Measurements from ENCODE around the gene COL1A1.

Gene COL1A1

GRCh38 chr17:50210240-50211225, 9.1 kb upstream of the COL1A1 start:
- TF ChIP-seq TEAD4 (IDR thresholded peaks at IDR 0.05) (peak; percentile 20; the same call in 1 of the 2 replicates), FOXM1 (IDR thresholded peaks at IDR 0.05; ENCODE audit: borderline replicate concordance, low read depth) (no peak)

GRCh38 chr17:50209472-50210239, 8.2 kb upstream of the COL1A1 start:
- TF ChIP-seq EP300 (IDR thresholded peaks at IDR 0.05; ENCODE audit: borderline replicate concordance) = no peak
- TF ChIP-seq USF1 (IDR thresholded peaks at IDR 0.05) = no peak
- no peak for TF ChIP-seq CEBPB (IDR thresholded peaks at IDR 0.05)
- TF ChIP-seq MAX (IDR thresholded peaks at IDR 0.05) = no peak
- TF ChIP-seq YY1 (IDR thresholded peaks at IDR 0.05; ENCODE audit: low read depth) = no peak

GRCh38 chr17:50209133-50209471, 7.7 kb upstream of the COL1A1 start:
- no peak for TF ChIP-seq NFIC (IDR thresholded peaks at IDR 0.05)
- no peak for TF ChIP-seq TEAD4 (IDR thresholded peaks at IDR 0.05)
- no peak for TF ChIP-seq TAF1 (IDR thresholded peaks at IDR 0.05; ENCODE audit: low read depth)
- no peak for TF ChIP-seq EP300 (IDR thresholded peaks at IDR 0.05; ENCODE audit: borderline replicate concordance)
- TF ChIP-seq CREB1 (IDR thresholded peaks at IDR 0.05; ENCODE audit: low read depth) = no peak

GRCh38 chr17:50208611-50209061, 7.2 kb upstream of the COL1A1 start:
- TF ChIP-seq YY1 (IDR thresholded peaks at IDR 0.05; ENCODE audit: low read depth) = no peak
- no peak for TF ChIP-seq NFIC (IDR thresholded peaks at IDR 0.05)

GRCh38 chr17:50207792-50208567, 6.5 kb upstream of the COL1A1 start:
- TF ChIP-seq EP300 (IDR thresholded peaks at IDR 0.05; ENCODE audit: borderline replicate concordance) (no peak), YY1 (IDR thresholded peaks at IDR 0.05; ENCODE audit: low read depth) (no peak)

GRCh38 chr17:50207315-50207714, 5.9 kb upstream of the COL1A1 start:
- TF ChIP-seq REST (IDR thresholded peaks at IDR 0.05; ENCODE audit: low read depth) (no peak), EP300 (IDR thresholded peaks at IDR 0.05; ENCODE audit: borderline replicate concordance) (no peak), RAD21 (IDR thresholded peaks at IDR 0.05; ENCODE audit: low read depth) (no peak)

GRCh38 chr17:50206604-50207293, 5.3 kb upstream of the COL1A1 start:
- TF ChIP-seq REST (IDR thresholded peaks at IDR 0.05; ENCODE audit: low read depth) (no peak), TCF12 (IDR thresholded peaks at IDR 0.05; ENCODE audit: low read depth) (no peak), YY1 (IDR thresholded peaks at IDR 0.05; ENCODE audit: low read depth) (no peak), CREB1 (IDR thresholded peaks at IDR 0.05; ENCODE audit: low read depth) (no peak), MAX (IDR thresholded peaks at IDR 0.05) (no peak), RAD21 (IDR thresholded peaks at IDR 0.05; ENCODE audit: low read depth) (no peak), ZBTB7A (IDR thresholded peaks at IDR 0.05; ENCODE audit: low read depth) (0 out of 2 replicates have a peak, but pooled peaks have one; percentile 34)
